HL-60 (cell line): ENCODE data around the gene TBCA.

Experiments used
- DNase-seq, 2 experiments: peaks; one replicate each; pipeline ENCODE4 v3.0.0-alpha.2; 2010 to 2020; ENCODE audit warnings: low read depth in 1 of 2, low spot score in 1 of 2
- H3K27ac ChIP-seq: fragments of 250-450 bp; sonication (Bioruptor Pico); replicated peaks from 2 replicates; pipeline ENCODE4 v1.5.1; 2020; ENCODE audit warnings: mild to moderate bottlenecking, moderate library complexity
- H3K27me3 ChIP-seq: fragments of 250-450 bp; sonication (Bioruptor Pico); 2 replicates; pipeline ENCODE4 v1.5.1; 2021; ENCODE audit warnings: mild to moderate bottlenecking, moderate library complexity; ENCODE audit not compliant: insufficient read depth, poor library complexity, severe bottlenecking
- H3K4me3 ChIP-seq: replicated peaks from 2 replicates; pipeline ENCODE4 v1.5.1; 2011; ENCODE audit warnings: mild to moderate bottlenecking, control low read depth, low read length; ENCODE audit not compliant: insufficient read depth
- CTCF ChIP-seq: IDR thresholded peaks from one replicate; pipeline ENCODE4 v1.5.1; 2011; ENCODE audit warnings: low read length, control low read depth, inconsistent platforms; ENCODE audit not compliant: insufficient read depth
- GABPA ChIP-seq: IDR thresholded peaks from 2 replicates; pipeline ENCODE4 v1.6.1; 2012; ENCODE audit warnings: low read depth
- POLR2AphosphoS5 ChIP-seq: IDR thresholded peaks from 2 replicates; pipeline ENCODE4 v1.6.1; 2012; ENCODE audit warnings: low read depth
- REST ChIP-seq: IDR thresholded peaks from 2 replicates; pipeline ENCODE4 v1.6.1; 2012; ENCODE audit warnings: low read depth; ENCODE audit not compliant: insufficient replicate concordance
- SPI1 ChIP-seq: IDR thresholded peaks from 2 replicates; pipeline ENCODE4 v1.6.1; 2012; ENCODE audit warnings: low read depth, mild to moderate bottlenecking, borderline replicate concordance

TBCA gene

DNA sequence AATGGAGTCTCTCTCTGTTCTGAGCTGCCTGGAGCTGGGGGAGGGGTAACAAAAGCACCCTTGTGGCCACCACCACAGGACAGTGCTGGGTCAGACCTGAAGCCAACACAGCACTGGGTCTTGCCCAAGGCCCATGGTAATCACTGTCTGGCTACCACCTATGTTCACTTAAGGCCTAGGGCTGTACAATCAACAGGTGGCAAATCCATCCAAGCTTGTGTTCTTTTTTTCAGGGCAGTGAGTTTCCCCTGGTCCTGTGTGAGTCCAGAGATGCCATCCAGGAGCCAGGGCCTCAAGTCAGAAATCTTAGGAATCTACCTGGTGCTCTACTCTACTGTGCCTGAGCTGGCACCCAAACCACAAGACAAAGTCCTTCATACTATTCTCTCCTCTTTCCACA, 117.5 kb downstream of the TBCA start:
- Histone ChIP-seq H3K27me3 (no peaks in the 10 kb centered on the region), H3K27ac (no peak overlapping the region), H3K4me3 (no peak overlapping the region)
- TF ChIP-seq REST (no peak), POLR2AphosphoS5 (no peak), SPI1 (no peak), CTCF (no peak), GABPA (no peak)
- DNase-seq: no peak

- Histone ChIP-seq H3K27me3 (no peaks in the 10 kb centered on the region), H3K4me3 (no peak overlapping the region), H3K27ac (no peak overlapping the region)
- no peak for TF ChIP-seq POLR2AphosphoS5
- no peak for TF ChIP-seq SPI1
- no peak for TF ChIP-seq CTCF
- TF ChIP-seq GABPA: no peak
- TF ChIP-seq REST: no peak
- DNase-seq: no peak
These were observed 124.8 kb downstream of the TBCA start for GRCh38 chr5:77651343-77651742.

DNA sequence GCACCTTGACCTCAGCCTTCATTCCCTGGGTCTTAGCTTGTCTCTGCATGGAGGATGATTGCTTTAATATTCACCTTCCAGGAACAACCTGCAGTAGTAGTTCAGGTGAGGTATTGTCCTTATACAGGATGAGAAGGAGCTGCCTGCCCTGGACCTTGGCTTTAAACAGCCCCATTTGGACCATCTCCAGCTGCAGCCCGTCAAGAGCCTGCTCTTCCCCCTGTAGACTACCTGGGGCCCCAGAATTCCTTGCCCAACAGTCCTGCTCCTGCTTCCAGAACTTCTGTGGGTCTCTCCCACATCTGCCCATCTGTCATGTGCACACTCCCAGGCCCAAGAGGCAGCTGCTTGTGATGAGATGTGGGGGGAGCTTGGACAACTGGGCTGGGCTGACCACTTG, 125.5 kb downstream of the TBCA start:
- Histone ChIP-seq H3K27ac (no peak overlapping the region), H3K27me3 (peaks cover 3% of the 10 kb centered on the region), H3K4me3 (no peak overlapping the region)
- no peak for DNase-seq
- TF ChIP-seq GABPA: no peak
- TF ChIP-seq REST: no peak
- TF ChIP-seq CTCF: no peak
- TF ChIP-seq SPI1: no peak
- TF ChIP-seq POLR2AphosphoS5: no peak
